SU-DHL-6 (cell line): ENCODE measurements around the gene PCYOX1L.

Experiments
- EZH2phosphoT487 ChIP-seq: fragments of 200-600 bp; sonication (generic), shearing (Covaris generic); conservative IDR thresholded peaks from 2 replicates; pipeline ENCODE4 v1.6.1; 2018; ENCODE audit warnings: mild to moderate bottlenecking, antibody characterized with exemption, low read length, moderate library complexity, mixed read lengths
- TF ChIP-seq, protein P1 (sequence below): fragments of 200-600 bp; sonication (generic); IDR thresholded peaks from one replicate; pipeline ENCODE4 v1.5.1; 2017; ENCODE audit warnings: antibody characterized with exemption, mild to moderate bottlenecking, low read length, moderate library complexity; ENCODE audit not compliant: insufficient read depth, poor library complexity, severe bottlenecking

DNA sequence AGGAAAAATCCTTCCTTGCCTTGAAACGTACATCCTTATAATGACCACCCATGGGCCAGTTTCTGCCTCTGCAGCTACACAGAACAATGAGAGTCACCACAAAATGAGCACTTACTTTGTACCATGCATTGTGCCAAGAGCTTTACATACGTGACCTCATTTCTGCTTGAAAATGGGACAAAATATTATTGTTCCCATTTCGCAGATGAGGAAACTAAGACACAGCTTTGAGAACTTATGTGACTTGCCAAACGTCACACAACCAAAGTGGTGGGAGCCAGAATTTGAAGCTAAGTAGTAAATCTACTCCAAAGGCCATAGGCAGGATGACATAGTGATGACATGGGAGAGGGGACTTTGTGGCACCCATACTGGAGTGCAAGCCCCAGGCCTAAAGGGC lies 47.4 kb upstream of the PCYOX1L start:
- TF ChIP-seq, protein P1, sequence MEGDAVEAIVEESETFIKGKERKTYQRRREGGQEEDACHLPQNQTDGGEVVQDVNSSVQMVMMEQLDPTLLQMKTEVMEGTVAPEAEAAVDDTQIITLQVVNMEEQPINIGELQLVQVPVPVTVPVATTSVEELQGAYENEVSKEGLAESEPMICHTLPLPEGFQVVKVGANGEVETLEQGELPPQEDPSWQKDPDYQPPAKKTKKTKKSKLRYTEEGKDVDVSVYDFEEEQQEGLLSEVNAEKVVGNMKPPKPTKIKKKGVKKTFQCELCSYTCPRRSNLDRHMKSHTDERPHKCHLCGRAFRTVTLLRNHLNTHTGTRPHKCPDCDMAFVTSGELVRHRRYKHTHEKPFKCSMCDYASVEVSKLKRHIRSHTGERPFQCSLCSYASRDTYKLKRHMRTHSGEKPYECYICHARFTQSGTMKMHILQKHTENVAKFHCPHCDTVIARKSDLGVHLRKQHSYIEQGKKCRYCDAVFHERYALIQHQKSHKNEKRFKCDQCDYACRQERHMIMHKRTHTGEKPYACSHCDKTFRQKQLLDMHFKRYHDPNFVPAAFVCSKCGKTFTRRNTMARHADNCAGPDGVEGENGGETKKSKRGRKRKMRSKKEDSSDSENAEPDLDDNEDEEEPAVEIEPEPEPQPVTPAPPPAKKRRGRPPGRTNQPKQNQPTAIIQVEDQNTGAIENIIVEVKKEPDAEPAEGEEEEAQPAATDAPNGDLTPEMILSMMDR: no peak
- no peak for TF ChIP-seq EZH2phosphoT487
